ENCODE results near the gene IL32.

- TF ChIP-seq BACH2 (CRISPR knock-in tag; IDR thresholded peaks at IDR 0.05; ENCODE audit: borderline replicate concordance) (no peak), TCF4 (CRISPR knock-in tag; IDR thresholded peaks at IDR 0.05; ENCODE audit: borderline replicate concordance) (no peak), PATZ1 (CRISPR knock-in tag; IDR thresholded peaks at IDR 0.05; ENCODE audit: borderline replicate concordance) (no peak), RARB (CRISPR knock-in tag; IDR thresholded peaks at IDR 0.05) (no peak), GLIS3 (CRISPR knock-in tag; IDR thresholded peaks at IDR 0.05) (peak; percentile 4; the same call in 1 of the 2 replicates), PPARA (CRISPR knock-in tag; IDR thresholded peaks at IDR 0.05; ENCODE audit: borderline replicate concordance) (no peak), ZFP3 (CRISPR knock-in tag; IDR thresholded peaks at IDR 0.05) (no peak), ARNTL (CRISPR knock-in tag; IDR thresholded peaks at IDR 0.05; ENCODE audit: borderline replicate concordance, low read depth) (no peak), OSR1 (CRISPR knock-in tag; IDR thresholded peaks at IDR 0.05) (no peak), CSRNP3 (CRISPR knock-in tag; IDR thresholded peaks at IDR 0.05) (no peak; the same call in 1 of the 2 replicates), ESRRG (CRISPR knock-in tag; IDR thresholded peaks at IDR 0.05) (no peak), CREB5 (CRISPR knock-in tag; IDR thresholded peaks at IDR 0.05; ENCODE audit: low read depth) (no peak), TSHZ2 (CRISPR knock-in tag; IDR thresholded peaks at IDR 0.05) (no peak)
Observed at GRCh38 chr16:3023415-3023668, 42.1 kb upstream of the IL32 start.

Data from SK-N-SH treated with all-trans-retinoic acid at 6 μM for 48 hours (cell line).